B cell (primary cell): ENCODE data around the gene CPA1. TPM values are rescaled to one million over a fixed set of nuclear protein-coding genes. Genes with fewer than 3 reads are reported as not detected.

Experiments
- ATAC-seq: fragments of 200-7000 bp; cut with Tn5 transposase; one replicate; pipeline ENCODE4 v1.10.0; 2021; ENCODE audit warnings: low read depth, mild to moderate bottlenecking, moderate number of reproducible peaks, moderate library complexity
- CTCF ChIA-PET: fragments of 350-600 bp; sonication (Branson Sonifier 250); formaldehyde crosslinking; loops from one replicate; lab custom pipeline; 2021; ENCODE audit warnings: antibody characterized with exemption, inconsistent platforms; lab: Charles Lee
- POLR2A ChIA-PET: fragments of 350-600 bp; sonication (Branson Sonifier 250); formaldehyde crosslinking; loops from one replicate; lab custom pipeline; 2021; ENCODE audit warnings: antibody characterized with exemption; lab: Charles Lee
- DNase-seq: peaks from one replicate; pipeline ENCODE4 v3.0.0; 2013
- H2AFZ ChIP-seq: 2 replicates; pipeline ENCODE4 v1.6.1; 2012; ENCODE audit warnings: mild to moderate bottlenecking, low read depth, low read length; ENCODE audit not compliant: insufficient read depth, poor library complexity, severe bottlenecking
- H3K27ac ChIP-seq, 2 donors: 1 replicate in 1 of 2; 2 replicates in 1 of 2; pipeline ENCODE4 v1.5.1; 2012 to 2013; ENCODE audit warnings: low read length in 2 of 2, mild to moderate bottlenecking in 2 of 2, moderate library complexity in 1 of 2
- H3K27me3 ChIP-seq, 4 experiments: fragments of 200-600 bp in 1 of 4; sonication (generic) in 1 of 4; replicated peaks in 1 of 4; 1 replicate in 2 of 4; 2 replicates in 2 of 4; pipeline versions ENCODE4 v1.6.1 to v1.7.0; 2013 to 2016; ENCODE audit warnings: low read length in 3 of 4, mild to moderate bottlenecking in 2 of 4, mixed read lengths in 1 of 4, moderate library complexity in 1 of 4; ENCODE audit not compliant: insufficient read depth in 4 of 4, control insufficient read depth in 3 of 4; ENCODE audit errors: control extremely low read depth in 1 of 4
- H3K36me3 ChIP-seq, 2 experiments: replicated peaks in 1 of 2; 1 replicate in 1 of 2; 2 replicates in 1 of 2; pipeline versions ENCODE4 v1.6.1 to v1.7.1; 2013; ENCODE audit warnings: low read length in 1 of 2; ENCODE audit not compliant: insufficient read depth in 2 of 2, control insufficient read depth in 1 of 2; ENCODE audit errors: control extremely low read depth in 1 of 2, extremely low read depth in 1 of 2
- H3K4me1 ChIP-seq, 2 donors: fragments of 200-600 bp in 1 of 2; sonication (generic) in 1 of 2; 1 replicate in 1 of 2; 2 replicates in 1 of 2; pipeline versions ENCODE4 v1.5.1 to v1.6.1; 2013 to 2017; ENCODE audit warnings: low read length in 2 of 2; ENCODE audit not compliant: control insufficient read depth in 2 of 2, insufficient read depth in 2 of 2
- H3K4me2 ChIP-seq: replicated peaks from 2 replicates; pipeline ENCODE3; 2012; ENCODE audit warnings: mild to moderate bottlenecking, low read depth, low read length; ENCODE audit not compliant: poor library complexity, severe bottlenecking
- H3K4me3 ChIP-seq, 5 experiments: fragments of 200-600 bp in 1 of 5; sonication (generic) in 1 of 5; 1 replicate in 3 of 5; 2 replicates in 2 of 5; pipeline versions ENCODE4 v1.5.1 to v1.7.0; 2011 to 2016; ENCODE audit warnings: low read length in 4 of 5, mild to moderate bottlenecking in 4 of 5, low read depth in 2 of 5, control low read depth in 1 of 5, moderate library complexity in 1 of 5; ENCODE audit not compliant: insufficient read depth in 1 of 5; ENCODE audit errors: control extremely low read depth in 1 of 5, extremely low read depth in 1 of 5
- H3K79me2 ChIP-seq: fragments of 200-600 bp; sonication (generic); one replicate; pipeline ENCODE4 v1.6.0; 2016; ENCODE audit warnings: low read length; ENCODE audit not compliant: control insufficient read depth, insufficient read depth
- H3K9ac ChIP-seq: fragments of 200-600 bp; sonication (generic); 2 replicates; pipeline ENCODE4 v1.6.1; 2017; ENCODE audit warnings: mild to moderate bottlenecking, low read length, moderate library complexity
- H3K9me3 ChIP-seq, 3 donors: one replicate each; pipeline versions ENCODE4 v1.6.1 to v1.7.1; 2013; ENCODE audit warnings: low read length in 2 of 3; ENCODE audit not compliant: control insufficient read depth in 2 of 3, insufficient read depth in 1 of 3; ENCODE audit errors: control extremely low read depth in 1 of 3
- H4K20me1 ChIP-seq: 2 replicates; pipeline ENCODE4 v1.6.0; 2012; ENCODE audit warnings: mild to moderate bottlenecking, low read length; ENCODE audit not compliant: insufficient read depth, control insufficient read depth, poor library complexity, severe bottlenecking
- H3K27ac Mint-ChIP-seq: one replicate; pipeline ENCODE4 v1.8.0; 2021; ENCODE audit warnings: mixed read lengths
- H3K27me3 Mint-ChIP-seq: one replicate; pipeline ENCODE4 v1.8.0; 2021; ENCODE audit warnings: mixed read lengths
- H3K4me1 Mint-ChIP-seq: one replicate; pipeline ENCODE4 v1.8.0; 2021; ENCODE audit warnings: mixed read lengths
- H3K4me3 Mint-ChIP-seq: one replicate; pipeline ENCODE4 v1.8.0; 2021; ENCODE audit warnings: mixed read lengths
- H3K9me3 Mint-ChIP-seq: one replicate; pipeline ENCODE4 v1.8.0; 2022; ENCODE audit warnings: mixed read lengths; ENCODE audit not compliant: insufficient read depth
- CTCF ChIP-seq: fragments of 200-600 bp; IDR thresholded peaks from one replicate; pipeline ENCODE4 v1.8.0; 2022; ENCODE audit warnings: antibody characterized with exemption, mild to moderate bottlenecking
- EZH2 ChIP-seq: IDR thresholded peaks from 2 replicates; pipeline ENCODE4 v1.6.1; 2012; ENCODE audit warnings: borderline replicate concordance, low read depth, mild to moderate bottlenecking, moderate library complexity, low read length; ENCODE audit not compliant: insufficient read depth, poor library complexity, severe bottlenecking
- WGBS: methylation state at CpG from one replicate; pipeline ENCODE4 v1.1.5; 2013; ENCODE audit warnings: missing lambda C conversion rate; ENCODE audit not compliant: insufficient coverage; 5-methylcytosine and 5-hydroxymethylcytosine counted together
- intact Hi-C: fragments of 100-400 bp; cut with micrococcal nuclease; formaldehyde crosslinking; loops from one replicate; pipeline ENCODE4 v1.10.0; 2022
- polyA plus RNA-seq: library from polyadenylated mRNA; depleted of rRNA; stranded (reverse); fragments of >200 nt; gene quantifications from 2 replicates; pipeline ENCODE4 v1.2.3, GENCODE V29; 2012
- total RNA-seq, 2 donors: library from RNA; stranded (reverse); fragments of 120-200 nt in 1 of 2; gene quantifications; 1 replicate in 1 of 2; 2 replicates in 1 of 2; pipeline versions ENCODE4 v1.2.3 to v1.2.4, GENCODE V29; 2013 to 2022

The CPA1 gene
- total and polyA plus RNA-seq, 2 donors (not counting 1 experiment from before 2014, with no cell fraction given): not detected

- ATAC-seq: no peak
- Mint-ChIP-seq H3K4me1 (peaks cover 4% of the 10 kb centered on the region), H3K4me3 (no peak overlapping the region), H3K9me3 (no peaks in the 10 kb centered on the region), H3K27me3 (no peaks in the 10 kb centered on the region), H3K27ac (no peak overlapping the region)
- Histone ChIP-seq H4K20me1 (no peaks in the 10 kb centered on the region), H3K4me2 (no peak overlapping the region), H3K4me1 (no peaks in the 10 kb centered on the region), H3K4me3 (no peak overlapping the region), H3K27ac (no peak overlapping the region), H2AFZ (no peak overlapping the region), H3K27me3 (no peaks in the 10 kb centered on the region), H3K9me3 (no peaks in the 10 kb centered on the region), H3K36me3 (no peaks in the 10 kb centered on the region), H3K9ac (no peak overlapping the region), H3K79me2 (no peaks in the 10 kb centered on the region)
- ChIA-PET POLR2A (no interaction called here), CTCF (no interaction called here)
- 100% methylated on average over 5 of the region's 5 CpGs for WGBS
- DNase-seq: no peak
- TF ChIP-seq CTCF (no peak), EZH2 (no peak)
- intact Hi-C loops: no loop called here
Observed at GRCh38 chr7:130419658-130420057, 39.4 kb downstream of the CPA1 start.

GRCh38 chr7:130420943-130421578 lies 40.8 kb downstream of the CPA1 start:
- intact Hi-C loops: no loop called here
- no peak for DNase-seq
- POLR2A ChIA-PET: no interaction called here
- Mint-ChIP-seq H3K4me3 (no peak overlapping the region), H3K9me3 (no peaks in the 10 kb centered on the region), H3K27me3 (no peaks in the 10 kb centered on the region), H3K27ac (no peak overlapping the region), H3K4me1 (no peaks in the 10 kb centered on the region)
- Histone ChIP-seq H4K20me1 (no peaks in the 10 kb centered on the region), H3K36me3 (no peaks in the 10 kb centered on the region), H3K9me3 (no peaks in the 10 kb centered on the region), H3K27ac (no peak overlapping the region), H3K4me2 (no peak overlapping the region), H2AFZ (no peak overlapping the region), H3K9ac (no peak overlapping the region), H3K4me1 (no peaks in the 10 kb centered on the region), H3K4me3 (no peak overlapping the region), H3K79me2 (no peaks in the 10 kb centered on the region), H3K27me3 (no peaks in the 10 kb centered on the region)
- TF ChIP-seq CTCF (no peak), EZH2 (no peak)
- no peak for ATAC-seq
- CTCF ChIA-PET: no interaction called here
- WGBS: no CpG with 5 or more reads among the region's 4 CpGs
